ENCODE data around the gene ACADL.

GRCh38 chr2:210179351-210179990 is 45.8 kb downstream of the ACADL start:
- no peak for TF ChIP-seq CTCF (IDR thresholded peaks at IDR 0.05; ENCODE audit: control extremely low read depth in 1 of 3, insufficient read depth in 1 of 3, low read depth in 1 of 3, low read length in 3 of 3)
- TF ChIP-seq ZNF274 (IDR thresholded peaks at IDR 0.05; ENCODE audit: borderline replicate concordance, extremely low read depth, low read length): no peak
- no peak for TF ChIP-seq CEBPB (IDR thresholded peaks at IDR 0.05; ENCODE audit: low read depth, low read length)
- no peak for TF ChIP-seq SP2 (IDR thresholded peaks at IDR 0.05; ENCODE audit: low read length)
- TF ChIP-seq RAD21 (IDR thresholded peaks at IDR 0.05 in 1 of 2, conservative IDR thresholded peaks at IDR 0.05 in 1 of 2; ENCODE audit: low read depth in 2 of 2, low read length in 2 of 2): no peak
- no peak for TF ChIP-seq TCF12 (IDR thresholded peaks at IDR 0.05; ENCODE audit: low read depth, low read length)
- no peak for TF ChIP-seq POLR2A (IDR thresholded peaks at IDR 0.05; ENCODE audit: control extremely low read depth in 1 of 2, low read depth in 2 of 2, low read length in 2 of 2)
- TF ChIP-seq EZH2 (IDR thresholded peaks at IDR 0.05; ENCODE audit: low read depth, low read length, severe bottlenecking): no peak
- TF ChIP-seq RFX5 (IDR thresholded peaks at IDR 0.05; ENCODE audit: borderline replicate concordance, low read depth, low read length): no peak
- TF ChIP-seq USF2 (IDR thresholded peaks at IDR 0.05; ENCODE audit: low read length): no peak
- no peak for TF ChIP-seq SIN3A (conservative IDR thresholded peaks at IDR 0.05 in 1 of 2, IDR thresholded peaks at IDR 0.05 in 1 of 2; ENCODE audit: low read depth in 1 of 2, low read length in 2 of 2)
- no peak for TF ChIP-seq ATF3 (IDR thresholded peaks at IDR 0.05; ENCODE audit: insufficient read depth, low read depth, low read length)
- TF ChIP-seq BRCA1 (IDR thresholded peaks at IDR 0.05; ENCODE audit: low read depth, low read length): no peak
- no peak for TF ChIP-seq MAX (IDR thresholded peaks at IDR 0.05)

All from H1 (cell line).